Measurements from ENCODE around the gene CAMP. TPM values are rescaled to one million over a fixed set of nuclear protein-coding genes. Genes with fewer than 3 reads are reported as not detected.

Gene CAMP
- total RNA-seq, 3 donors from 2014 or later = not detected

DNA sequence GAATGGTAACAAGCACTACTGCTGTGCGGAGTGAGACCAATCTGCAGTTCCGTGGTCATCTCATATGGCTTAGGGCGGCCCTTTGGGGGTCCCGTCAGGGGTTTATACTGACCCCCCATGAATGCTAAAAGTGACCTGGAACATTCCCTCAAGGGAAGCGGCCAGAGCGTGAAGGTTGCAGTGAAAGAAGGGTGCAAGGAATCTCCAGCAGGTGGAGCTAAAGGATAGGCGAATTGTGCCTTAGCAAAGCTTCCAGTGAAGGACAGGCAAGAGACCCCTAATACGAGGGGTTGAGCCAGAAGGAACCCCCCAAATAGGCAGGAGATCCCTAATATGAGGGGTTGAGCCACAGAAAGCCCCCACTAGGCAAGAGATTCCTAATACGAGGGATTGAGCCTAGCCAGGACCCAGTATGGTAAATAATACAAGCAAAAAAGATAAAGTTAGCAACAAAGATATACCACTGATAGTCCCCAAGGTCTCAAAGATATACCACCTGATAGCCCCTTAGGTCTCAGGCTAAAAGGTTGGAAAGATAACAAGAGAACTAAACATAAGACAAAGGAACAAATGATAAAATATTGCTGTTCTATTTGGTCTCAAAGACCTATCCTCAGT, 50.4 kb downstream of the CAMP start:
- Histone ChIP-seq H3K4me3 (no peak overlapping the region), H3K9me3 (no peaks in the 10 kb centered on the region), H3K36me3 (ENCODE audit: low read depth) (no peaks in the 10 kb centered on the region), H3K4me1 (ENCODE audit: low read depth) (peaks cover 10% of the 10 kb centered on the region)
- intact Hi-C loops (cut with DNase I, micrococcal nuclease) = loop anchor here in 1 of 2 donors (5.0 to 10.0 kb wide), 2 partner anchors 164 to 281 kb away; partner anchors contain the start of gene PFKFB4
- ATAC-seq (peak; percentile 61), DNase-seq (peak in 2 of 3 donors; percentile 36 to 82)
- TF ChIP-seq CTCF (IDR thresholded peaks at IDR 0.05) = peak; percentile 52

DNA sequence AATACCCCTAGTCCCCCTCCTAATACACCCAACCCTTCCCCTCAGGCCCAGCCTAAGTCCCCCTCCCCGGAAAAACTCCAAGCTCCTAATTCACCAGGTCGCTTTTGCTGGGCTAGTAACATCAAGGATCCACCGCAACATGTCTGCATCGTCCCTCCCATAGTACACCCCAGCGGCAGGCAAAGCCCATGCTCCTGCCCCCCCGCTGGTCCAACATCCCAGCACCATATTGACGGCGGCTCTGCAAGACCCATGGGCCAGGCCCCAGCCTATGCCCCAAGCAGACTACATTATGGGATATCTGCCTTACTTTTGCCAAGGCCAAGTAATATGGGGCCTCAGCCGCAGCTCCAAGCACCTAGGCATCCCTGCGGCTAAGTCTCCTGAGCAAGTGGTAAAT, 51.2 kb downstream of the CAMP start:
- DNase-seq (no peak), ATAC-seq (no peak)
- TF ChIP-seq CTCF (IDR thresholded peaks at IDR 0.05) = no peak
- Histone ChIP-seq H3K4me1 (ENCODE audit: low read depth) (peaks cover 3% of the 10 kb centered on the region), H3K36me3 (ENCODE audit: low read depth) (no peaks in the 10 kb centered on the region), H3K4me3 (no peak overlapping the region), H3K9me3 (no peaks in the 10 kb centered on the region)
- intact Hi-C loops (cut with DNase I, micrococcal nuclease) = loop anchor here in 1 of 2 donors (5.0 to 10.0 kb wide), 2 partner anchors 163 to 280 kb away; partner anchors contain the start of gene PFKFB4

Small RNA genes lying within 50 kb of the gene (microRNA-seq; reads per million reads assigned to microRNA genes)
- gene MIR4443 = 46.1 reads per million, percentile 53 among the genes with 10 or more reads in this experiment

Other genes starting within 250 kb of the CAMP start
- 100 to 1,000 TPM; 104 to 316 (median 109) TPM for gene MAP4, start 207.1 kb upstream of the CAMP start, total RNA-seq
- gene CDC25A, start 35.1 kb upstream of the CAMP start, total RNA-seq = 1 to 10 TPM; 3.4 to 6.9 (median 4.3) TPM
- gene ZNF589, start 17.6 kb downstream of the CAMP start, total RNA-seq = 10 to 100 TPM in 2 of 3 donors, 1 to 10 TPM in 1; 5.9 to 18.6 (median 12.5) TPM
- 10 to 100 TPM; 23.5 to 29.9 (median 25.9) TPM for gene NME6, start 77.9 kb downstream of the CAMP start, total RNA-seq
- gene SPINK8, start 110.2 kb downstream of the CAMP start, total RNA-seq = not detected
- not detected for gene FBXW12, start 148.7 kb downstream of the CAMP start, total RNA-seq
- gene PLXNB1, start 206.6 kb downstream of the CAMP start, total RNA-seq = 100 to 1,000 TPM in 2 of 3 donors, 10 to 100 TPM in 1; 98.1 to 136 (median 127) TPM
- gene CCDC51, start 216.6 kb downstream of the CAMP start, total RNA-seq = 10 to 100 TPM; 13.0 to 15.3 (median 14.8) TPM
- gene TMA7, start 216.8 kb downstream of the CAMP start, total RNA-seq = 100 to 1,000 TPM; 130 to 193 (median 153) TPM
- 1 to 10 TPM; 4.5 to 7.2 (median 6.2) TPM for gene ATRIP, start 223.2 kb downstream of the CAMP start, total RNA-seq